Measurements from ENCODE around the gene ARHGAP18.

The ARHGAP18 gene

DNA sequence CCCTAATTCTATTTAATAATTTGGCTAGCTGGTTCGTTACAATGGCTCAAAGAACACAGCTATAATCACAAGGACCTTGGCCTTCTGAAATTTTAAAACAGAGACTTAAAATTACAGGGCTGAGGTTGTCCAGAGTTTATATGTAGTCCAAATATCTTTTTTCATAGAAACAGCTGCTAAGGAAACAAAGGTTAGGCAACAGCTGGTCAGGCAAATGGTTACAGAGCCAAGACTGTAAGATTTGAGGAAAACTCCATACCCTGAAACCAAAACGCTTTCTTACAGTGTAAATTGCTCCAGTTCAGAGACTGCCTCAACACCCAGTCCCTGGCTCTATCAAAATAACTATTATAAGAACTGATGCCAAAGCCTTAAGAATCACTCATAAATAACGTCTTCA is 9.7 kb upstream of the ARHGAP18 start:
- no peak for FAIRE-seq

DNA sequence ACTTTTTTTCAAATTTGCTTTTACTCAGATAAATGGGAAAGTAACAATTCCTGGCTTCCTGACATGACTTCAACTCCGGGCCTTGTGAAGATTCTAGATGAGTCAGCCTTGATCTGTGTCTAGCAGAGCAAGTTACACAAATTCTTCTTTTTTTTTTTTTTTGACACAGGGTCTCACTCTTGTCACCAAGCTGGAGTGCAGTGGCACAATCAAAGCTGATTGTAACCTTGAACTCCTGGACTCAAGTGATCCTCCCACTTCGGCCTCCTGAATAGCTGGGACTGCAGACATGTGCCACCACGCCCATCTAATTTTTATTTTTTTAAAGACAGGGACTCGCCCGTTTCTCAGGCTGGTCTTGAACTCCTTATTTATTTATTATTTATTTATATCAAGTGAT is 7.3 kb upstream of the ARHGAP18 start:
- no peak for FAIRE-seq

DNA sequence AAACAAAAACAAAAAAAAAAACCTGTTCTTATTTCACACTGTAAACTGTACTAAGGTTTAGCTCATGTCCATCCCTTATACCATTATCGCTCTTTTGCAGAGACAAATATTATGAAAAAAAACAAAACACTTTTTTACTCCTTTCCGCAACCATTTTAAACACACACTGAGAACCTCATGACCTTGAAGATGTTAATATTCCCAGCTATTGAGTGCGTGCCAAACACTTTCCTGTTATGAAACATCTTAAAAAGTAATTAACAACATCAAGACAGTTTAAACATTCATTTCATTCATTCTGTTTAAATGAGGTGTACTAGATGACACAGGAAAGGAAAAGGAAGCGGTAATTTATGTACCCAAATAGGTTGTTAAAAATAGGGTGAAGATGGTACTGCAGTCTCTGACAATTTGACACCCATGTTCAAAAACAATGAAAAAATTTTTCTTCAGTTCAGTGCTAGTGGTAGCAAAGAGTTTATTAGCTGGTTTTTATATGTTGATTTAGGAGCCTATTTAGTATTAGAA is 3.9 kb upstream of the ARHGAP18 start:
- FAIRE-seq = no peak

DNA sequence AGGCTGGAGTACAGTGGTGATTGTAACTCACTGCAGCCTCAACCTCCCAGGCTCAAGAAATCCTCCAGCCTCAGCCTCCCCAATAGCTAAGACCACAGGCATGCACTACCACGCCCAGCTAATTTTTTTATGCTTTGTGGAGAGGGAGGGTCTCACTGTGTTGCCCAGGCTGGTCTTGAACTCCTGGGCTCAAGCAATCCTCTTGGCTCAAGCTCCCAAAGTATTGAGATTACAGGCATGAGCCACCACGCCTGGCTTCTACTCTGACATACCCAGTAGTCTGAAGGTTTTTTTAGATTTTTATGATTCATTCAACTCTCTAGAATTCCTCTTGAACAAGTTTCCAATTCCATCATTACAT is 1.3 kb upstream of the ARHGAP18 start:
- no peak for FAIRE-seq

DNA sequence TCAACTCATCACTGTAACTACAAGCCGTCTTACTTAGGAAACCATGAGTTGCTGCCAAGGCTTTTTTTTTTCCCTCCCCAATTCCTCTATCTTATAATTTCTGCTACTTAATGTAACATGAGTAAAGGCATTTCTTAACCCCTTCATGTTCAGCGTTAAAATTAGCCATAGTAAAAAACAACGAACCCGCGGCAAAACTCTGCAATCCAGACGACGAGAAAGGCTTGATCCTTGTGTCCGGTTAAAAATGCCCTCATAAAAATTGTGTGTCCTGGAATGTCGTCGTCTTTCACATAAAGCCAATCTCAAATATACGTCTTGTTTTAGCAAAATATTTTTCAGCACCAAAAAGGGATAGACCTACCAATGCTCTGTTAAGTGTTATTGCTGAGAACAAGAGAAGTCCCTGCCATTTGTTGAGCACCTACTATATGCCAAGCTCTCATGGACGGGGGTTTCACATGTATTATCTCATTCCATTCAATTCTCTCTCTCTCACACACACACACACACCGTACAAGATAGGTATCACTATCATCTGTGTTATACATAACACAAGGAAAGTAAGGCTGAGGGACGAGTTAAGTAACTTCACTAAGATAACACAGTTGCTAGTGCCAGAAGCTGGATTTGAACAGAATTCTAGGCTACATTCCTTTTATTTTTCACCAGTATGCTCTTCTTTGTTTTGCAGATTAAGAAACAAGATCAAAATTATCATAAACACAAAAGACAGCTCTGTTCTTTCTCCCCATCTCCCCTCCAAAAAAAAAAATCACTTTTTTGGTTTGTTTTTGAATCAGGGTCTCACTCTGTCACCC is 683 bp upstream of the ARHGAP18 start:
- no peak for FAIRE-seq

DNA sequence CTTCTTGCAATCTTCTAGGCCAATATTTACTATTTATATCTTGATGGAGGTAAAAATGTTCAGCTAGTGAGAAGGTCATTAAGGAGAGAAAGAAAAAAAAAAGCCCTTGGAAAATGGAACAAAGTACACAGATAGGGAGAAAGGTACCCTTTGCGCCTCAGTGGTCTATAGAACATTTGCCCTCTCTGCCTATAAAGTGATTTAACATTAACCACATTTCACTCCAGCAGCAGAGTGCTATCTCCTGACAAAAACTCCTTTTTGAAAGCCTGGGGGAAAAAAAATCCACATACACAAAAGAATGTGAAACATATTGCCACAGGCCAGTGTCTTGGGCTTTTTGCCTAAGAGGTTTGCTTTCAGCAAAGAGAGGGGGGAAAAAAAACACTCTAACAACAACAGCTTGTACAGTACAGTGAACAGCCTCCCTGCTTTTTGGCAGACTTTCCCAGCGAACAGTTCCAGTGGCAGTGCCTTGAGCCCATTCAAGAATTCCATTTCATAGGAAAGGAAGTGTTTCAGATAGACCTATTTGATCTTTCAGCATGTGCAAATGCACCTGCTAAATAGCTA is 695 bp downstream of the ARHGAP18 start:
- no peak for FAIRE-seq

DNA sequence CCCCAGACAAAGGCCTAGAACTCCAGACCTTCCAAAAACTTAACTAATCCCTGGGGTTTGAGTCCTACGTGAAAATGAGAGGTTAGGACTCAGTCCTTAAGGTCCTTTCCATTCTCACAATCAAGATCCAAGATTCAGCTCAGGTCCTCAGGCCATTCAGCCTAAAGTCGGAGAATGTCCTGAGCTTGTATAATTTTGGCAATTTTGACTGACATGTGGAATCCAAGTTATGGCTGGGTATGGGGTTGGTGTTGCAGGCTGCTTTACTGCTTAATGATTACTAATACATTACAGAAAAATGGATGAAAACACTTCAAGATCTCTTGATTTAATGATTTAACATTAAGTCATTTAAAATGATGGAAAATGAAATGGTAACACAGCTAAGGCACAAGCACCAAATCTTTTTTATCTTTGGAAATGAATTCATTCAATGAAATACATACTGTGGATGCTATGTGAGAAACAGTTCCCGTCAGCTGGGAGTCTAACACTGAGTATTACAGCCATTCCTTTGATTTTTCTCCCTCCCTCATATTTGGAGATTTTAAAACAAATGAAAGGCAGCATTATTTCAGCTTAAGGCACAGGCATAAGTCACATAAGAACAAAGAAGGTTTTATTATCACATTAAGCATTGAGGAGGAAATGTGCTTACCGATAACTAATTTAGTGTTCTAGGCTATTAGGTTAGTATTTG is 1.3 kb downstream of the ARHGAP18 start:
- FAIRE-seq = no peak

DNA sequence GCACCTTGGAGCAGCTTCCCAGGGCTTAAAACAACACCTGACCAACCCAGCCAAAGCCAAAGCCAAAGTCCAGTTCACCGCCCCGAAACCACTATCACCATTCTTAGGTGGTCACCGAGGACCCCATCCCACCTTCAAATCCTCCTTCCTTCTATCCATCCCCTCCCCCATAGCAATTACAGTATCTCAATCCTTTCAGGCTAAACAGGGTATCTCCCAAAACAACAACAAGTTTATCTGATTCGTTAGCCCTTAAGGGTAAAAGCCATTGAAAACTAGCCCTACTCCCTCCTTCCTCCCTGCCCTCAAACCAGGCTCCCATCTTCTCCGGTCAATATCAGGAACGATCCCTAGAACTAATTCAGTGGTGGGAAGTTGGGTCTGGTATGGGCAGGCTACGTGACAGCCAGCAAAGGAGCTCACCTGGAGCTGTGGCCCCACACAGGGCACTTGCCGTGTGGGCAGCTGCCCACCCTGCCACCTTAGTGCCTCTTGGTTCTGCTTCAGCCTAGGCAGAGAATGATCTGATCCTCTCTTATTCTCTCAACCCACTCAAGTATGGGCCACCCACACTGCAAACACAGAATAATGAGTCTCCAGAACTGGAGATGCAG is 2.0 kb downstream of the ARHGAP18 start:
- FAIRE-seq = no peak

DNA sequence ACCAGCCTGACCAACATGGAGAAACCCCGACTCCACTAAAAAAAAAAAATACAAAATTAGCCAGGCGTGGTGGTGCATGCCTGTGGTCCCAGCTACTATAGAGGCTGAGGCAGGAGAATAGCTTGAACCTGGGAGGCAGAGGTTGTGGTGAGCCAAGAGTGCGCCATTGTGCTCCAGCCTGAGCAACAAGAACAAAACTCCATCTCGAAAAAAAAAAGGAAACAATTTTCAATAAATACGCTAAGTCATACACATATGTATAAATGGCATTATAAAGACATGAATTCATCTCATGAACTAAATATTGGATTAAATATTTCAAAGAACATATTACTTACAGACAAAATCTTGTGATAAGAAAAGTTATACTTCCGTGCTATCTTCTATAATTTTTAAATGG is 2.9 kb downstream of the ARHGAP18 start:
- FAIRE-seq = no peak

DNA sequence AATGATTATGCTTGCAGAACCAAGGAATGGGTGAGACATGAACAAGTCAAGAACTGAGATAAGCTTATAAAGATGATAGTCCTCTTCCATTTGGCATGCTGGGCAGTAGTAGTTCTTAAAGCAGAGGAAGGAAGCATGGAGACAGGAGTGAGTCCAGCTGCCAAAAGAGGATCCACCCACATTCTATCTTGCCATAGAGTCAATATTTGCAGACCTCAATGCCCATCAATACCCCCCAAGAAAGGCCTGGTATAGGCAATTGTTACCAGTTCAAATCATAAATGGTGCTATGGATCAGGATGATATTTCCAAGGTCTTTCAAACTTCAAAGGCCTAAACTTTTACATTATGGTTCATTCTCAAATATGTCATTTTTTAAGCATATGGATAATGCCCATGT is 4.8 kb downstream of the ARHGAP18 start:
- FAIRE-seq = no peak

DNA sequence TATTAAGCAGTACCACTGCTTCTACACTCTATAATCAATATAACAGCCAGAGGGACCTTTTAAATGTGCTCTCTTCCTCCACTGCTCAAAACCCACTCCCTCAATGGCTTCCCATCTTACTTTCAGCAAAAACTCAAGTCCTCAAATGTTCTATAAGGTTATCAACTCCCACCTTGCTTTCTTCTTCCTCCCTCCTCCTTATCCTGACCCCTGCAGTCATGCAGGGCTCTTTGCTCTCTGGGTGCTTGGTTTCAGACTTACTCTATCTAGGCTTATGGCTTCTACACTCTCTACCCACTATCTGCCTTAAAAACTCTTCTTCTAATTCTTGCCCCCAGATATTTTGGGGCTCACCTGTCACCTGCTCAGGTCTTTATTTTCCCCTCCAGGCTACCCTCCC is 5.3 kb downstream of the ARHGAP18 start:
- no peak for FAIRE-seq

DNA sequence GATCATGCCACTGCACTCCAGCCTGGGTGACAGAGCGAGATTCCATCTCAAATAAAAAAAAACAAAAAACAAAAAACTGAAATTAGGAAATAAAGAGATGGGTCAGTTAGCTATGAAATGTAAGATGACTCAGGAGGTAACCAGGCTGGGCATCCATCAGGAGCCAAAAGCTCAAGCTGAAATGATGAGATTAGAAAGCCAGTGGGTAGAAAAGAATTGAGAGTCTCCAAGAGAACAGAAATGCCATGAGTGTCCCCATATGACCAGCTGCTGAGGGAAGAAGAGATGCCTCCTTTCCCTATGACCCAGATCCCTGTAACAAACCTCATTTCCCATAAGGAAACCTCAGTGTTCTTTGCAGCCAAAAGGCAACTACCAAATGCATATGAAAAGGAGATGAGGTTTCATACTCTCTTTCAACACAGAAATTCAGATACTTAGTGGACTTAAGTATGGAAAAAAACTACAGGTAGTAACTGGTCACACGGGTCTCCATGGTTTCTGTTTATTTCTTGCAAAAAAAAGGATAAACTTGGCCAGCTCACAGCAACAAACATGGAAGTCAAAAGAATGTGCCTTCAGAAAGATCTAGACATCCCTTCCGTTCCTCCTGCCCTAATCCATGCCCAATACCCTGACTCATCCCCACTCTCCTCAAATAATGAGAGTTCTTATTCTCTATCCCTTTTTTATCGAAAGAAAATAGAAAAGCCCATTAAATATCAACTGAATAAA is 8.1 kb downstream of the ARHGAP18 start:
- no peak for FAIRE-seq

DNA sequence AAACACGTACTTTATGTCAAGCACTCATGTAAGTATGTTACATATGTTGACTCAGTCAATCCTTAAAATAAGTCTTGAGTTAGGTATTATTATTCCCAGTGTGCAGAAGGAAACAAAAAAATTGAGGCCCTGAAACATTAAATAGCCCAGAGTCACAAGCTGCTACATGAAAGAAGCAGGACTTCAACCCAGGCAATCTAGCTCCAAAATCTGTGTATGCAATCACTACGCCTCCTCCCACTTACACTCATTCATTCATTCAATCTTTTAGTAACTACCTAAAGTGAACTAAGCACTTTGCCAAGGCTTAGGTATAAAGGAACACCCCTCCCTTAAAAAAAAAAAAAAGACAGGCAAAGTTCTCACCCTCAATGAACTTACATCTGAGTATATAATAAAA is 9.3 kb downstream of the ARHGAP18 start:
- FAIRE-seq = no peak

DNA sequence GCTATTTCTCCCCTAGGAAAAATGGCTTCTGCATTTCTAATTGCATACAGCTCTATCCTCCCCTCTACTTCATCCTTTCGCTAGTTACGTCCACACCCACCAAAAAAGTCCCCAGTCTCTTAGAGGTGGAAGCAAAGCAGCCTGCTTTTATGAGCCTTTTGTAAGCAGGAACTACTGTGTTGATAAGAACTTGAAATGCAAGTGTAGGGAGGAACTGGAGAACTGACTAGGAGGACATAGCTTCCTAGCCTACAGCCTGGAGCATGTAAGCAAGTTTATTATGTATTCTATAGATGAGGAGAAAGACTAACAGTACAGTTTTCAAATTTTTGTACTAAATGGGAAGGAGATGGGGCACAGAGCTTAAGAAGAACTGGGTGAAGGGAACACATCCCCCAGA is 10.3 kb downstream of the ARHGAP18 start:
- no peak for FAIRE-seq

DNA sequence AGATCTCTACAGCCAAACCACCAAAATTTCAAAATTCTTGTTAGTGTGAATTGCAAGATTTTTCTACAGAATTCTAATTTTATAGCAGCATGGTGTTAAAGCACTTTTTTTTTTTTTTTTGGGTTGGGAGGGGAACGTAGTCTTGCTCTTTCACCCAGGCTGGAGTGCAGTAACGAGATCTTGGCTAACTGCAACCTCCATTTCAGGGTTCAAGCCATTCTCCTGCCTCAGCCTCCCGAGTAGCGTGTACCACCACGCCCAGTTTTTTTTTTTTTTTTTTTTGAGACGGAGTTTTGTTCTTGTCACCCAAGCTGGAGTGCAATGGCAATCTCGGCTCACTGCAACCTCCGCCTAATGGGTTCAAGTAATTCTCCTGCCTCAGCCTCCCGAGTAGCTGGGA is 11.5 kb downstream of the ARHGAP18 start:
- FAIRE-seq = no peak

DNA sequence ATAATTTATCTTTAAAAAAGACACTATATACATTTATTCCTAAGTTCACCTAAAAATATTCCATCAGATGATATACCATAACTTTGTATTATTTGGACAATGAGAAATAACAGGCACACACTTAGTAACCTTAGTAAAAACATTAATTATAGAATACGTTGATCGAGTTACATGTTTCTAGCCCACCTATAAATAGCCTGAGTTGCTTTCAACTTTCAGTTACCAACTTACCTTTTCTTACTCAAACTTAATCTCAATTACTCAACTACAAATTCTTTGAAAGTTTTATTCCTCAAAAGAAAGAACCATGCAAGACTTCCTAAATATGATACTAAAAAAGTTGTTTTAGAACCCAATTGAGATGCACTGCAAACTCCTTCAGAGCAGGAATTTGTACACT is 12.2 kb downstream of the ARHGAP18 start:
- FAIRE-seq = no peak

DNA sequence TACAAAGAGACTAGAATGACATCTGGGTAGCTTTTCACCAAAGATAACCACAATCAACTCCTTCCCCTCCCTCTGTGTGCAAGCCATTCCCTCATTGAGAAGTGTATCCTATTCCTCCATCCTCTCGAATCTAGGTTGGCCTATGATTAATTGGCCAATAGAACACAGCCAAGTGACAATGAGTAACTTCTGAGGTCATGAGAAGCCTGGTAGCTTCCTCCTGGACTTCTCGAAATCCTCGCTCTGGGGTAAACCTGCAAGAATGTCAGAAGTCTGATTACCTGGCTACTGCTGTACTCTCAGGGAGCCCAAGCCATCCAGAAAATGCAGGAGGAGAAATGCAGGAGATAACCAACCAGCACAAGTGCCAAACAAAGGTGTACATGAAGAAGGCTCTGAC is 13.1 kb downstream of the ARHGAP18 start:
- FAIRE-seq = no peak

DNA sequence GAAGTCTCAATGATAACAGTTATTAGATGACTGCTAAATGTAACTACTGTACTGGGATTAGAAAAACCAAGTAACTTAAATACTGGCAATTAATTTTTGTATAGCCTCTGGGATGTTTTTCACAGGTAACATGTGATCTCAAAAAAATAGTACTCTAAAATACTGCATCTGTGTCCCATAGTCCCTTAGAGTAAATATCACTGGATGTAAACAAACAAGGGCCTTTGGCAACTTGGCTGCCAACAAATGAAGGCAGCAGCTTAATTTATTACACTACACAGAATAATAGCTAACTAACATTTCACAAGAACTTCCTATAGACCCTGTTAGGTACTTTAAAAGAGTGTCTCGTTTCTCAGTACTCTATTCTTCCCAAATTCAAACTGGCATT is 14.0 kb downstream of the ARHGAP18 start:
- no peak for FAIRE-seq

DNA sequence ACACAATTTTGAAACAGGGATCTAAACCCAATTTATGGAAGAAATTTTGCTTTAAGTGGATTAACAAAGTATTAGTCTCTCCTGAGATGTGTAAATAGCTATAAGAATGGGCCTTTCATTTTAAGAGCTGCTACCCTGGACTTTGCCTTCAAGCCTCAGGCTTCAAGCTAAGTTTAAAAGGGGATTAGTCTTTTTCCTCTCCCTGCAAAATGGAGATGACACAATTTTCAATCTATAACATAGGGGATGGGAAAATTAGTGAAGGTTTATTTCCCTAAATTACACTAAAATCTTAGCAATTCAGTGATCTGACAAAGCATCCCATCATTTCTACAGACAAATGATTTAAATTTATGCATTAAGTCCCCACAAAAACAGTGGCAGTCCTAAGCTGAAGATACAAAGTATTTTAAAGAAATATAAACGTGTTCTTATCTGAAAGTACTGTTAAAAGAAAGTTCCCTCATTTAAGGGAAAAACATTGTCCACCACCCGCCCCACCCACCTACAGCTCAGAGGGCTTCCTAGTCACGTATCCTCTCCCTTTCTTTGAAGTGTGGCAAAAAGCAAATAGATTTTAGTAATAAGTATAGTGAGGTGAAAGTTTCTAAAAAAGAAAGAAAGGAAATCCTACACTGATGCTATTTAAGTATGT is 14.5 kb downstream of the ARHGAP18 start:
- FAIRE-seq = no peak

DNA sequence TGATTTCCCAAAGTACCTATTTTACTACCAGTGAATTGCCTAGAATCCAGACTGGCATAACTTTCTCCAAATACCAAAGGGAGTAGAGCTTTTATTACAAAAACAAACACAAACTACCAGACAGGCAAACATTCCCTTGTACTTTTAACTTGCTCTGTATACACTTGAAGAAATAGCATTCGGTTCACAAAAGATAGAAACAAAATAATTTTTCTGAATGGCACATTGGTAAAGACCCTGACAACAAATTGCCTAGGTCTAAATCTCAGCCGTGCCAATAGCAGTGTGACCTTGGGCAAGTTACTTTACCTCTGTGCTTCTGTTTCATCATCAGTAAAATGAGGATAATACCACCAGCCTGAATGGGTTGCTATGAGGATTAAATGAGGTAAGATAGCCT is 15.9 kb downstream of the ARHGAP18 start:
- no peak for FAIRE-seq

DNA sequence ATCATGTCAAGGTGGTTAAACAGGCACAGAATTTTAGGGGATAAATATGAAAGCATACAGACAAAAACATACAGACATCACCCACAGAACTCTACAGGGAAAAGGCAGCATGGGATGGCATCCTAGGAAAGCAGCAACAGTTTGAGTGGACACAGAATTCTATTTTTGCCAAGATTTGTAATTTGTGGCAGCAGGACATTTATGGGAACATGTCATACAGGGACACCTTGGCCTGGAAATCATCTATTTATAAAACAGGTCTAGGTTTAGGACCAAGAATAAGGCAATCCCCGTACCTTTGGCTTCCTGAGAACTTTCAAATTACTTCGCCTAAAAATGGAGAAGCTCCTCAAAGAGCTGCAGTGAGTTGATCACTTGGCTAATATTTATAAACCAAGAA is 17.5 kb downstream of the ARHGAP18 start:
- FAIRE-seq = no peak

DNA sequence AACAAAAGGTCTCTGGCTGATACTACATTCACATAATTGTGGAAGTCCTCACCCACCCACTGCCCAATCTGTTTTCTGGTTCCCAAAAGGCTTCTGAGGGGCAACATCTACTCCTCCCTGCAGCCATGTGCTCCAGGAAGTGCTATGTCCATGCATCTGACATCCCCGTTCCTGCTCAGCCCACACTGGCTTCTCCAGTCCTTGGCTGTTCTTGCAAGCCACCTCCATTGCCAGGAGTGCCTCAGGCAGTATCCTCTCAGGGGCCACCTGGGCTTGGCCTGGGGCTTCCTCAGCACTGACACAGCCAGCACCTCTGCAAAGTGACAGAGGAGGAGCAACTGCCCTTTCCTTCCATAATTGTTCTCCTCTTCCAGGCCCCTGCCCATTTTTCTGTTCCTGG is 18.3 kb downstream of the ARHGAP18 start:
- no peak for FAIRE-seq
